ENCODE data around the gene PLEKHA1. TPM values are rescaled to one million over a fixed set of nuclear protein-coding genes. Genes with fewer than 3 reads are reported as not detected.

PLEKHA1 gene
- total and polyA plus RNA-seq, 2 of the 13 experiments (the other 11 are each of a cell fraction or from before 2014, with no cell fraction given): 32.2 to 53.3 TPM

GRCh38 chr10:122331615-122332446 is 42.7 kb upstream of the PLEKHA1 start (continued):
- peak; percentile 38; the same call in 1 of the 2 replicates for TF ChIP-seq SKIL (CRISPR knock-in tag; IDR thresholded peaks at IDR 0.05; ENCODE audit: borderline replicate concordance)
- peak; percentile 77 for TF ChIP-seq ARID5B (CRISPR knock-in tag; IDR thresholded peaks at IDR 0.05)
- no peak for TF ChIP-seq FLYWCH1 (CRISPR knock-in tag; IDR thresholded peaks at IDR 0.05)
- TF ChIP-seq SMAD9 (CRISPR knock-in tag; IDR thresholded peaks at IDR 0.05): no peak
- TF ChIP-seq RARG (CRISPR knock-in tag; IDR thresholded peaks at IDR 0.05; ENCODE audit: low read depth): no peak
- no peak for TF ChIP-seq SRSF9 (IDR thresholded peaks at IDR 0.05; ENCODE audit: borderline replicate concordance, insufficient read depth, low read depth, low read length, poor library complexity, severe bottlenecking)
- TF ChIP-seq KLF13 (CRISPR knock-in tag; IDR thresholded peaks at IDR 0.05): no peak
- TF ChIP-seq FOXP1 (IDR thresholded peaks at IDR 0.05): no peak
- peak; percentile 24; the same call in 1 of the 2 replicates for TF ChIP-seq FOXP1 (CRISPR knock-in tag; IDR thresholded peaks at IDR 0.05)
- no peak for TF ChIP-seq ZNF432 (CRISPR knock-in tag; IDR thresholded peaks at IDR 0.05; ENCODE audit: borderline replicate concordance)
- TF ChIP-seq, protein P1, sequence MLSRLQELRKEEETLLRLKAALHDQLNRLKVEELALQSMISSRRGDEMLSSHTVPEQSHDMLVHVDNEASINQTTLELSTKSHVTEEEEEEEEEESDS (CRISPR knock-in tag; IDR thresholded peaks at IDR 0.05; ENCODE audit: borderline replicate concordance): no peak
- TF ChIP-seq RBM22 (optimal IDR thresholded peaks at IDR 0.05; ENCODE audit: low read length): no peak
- no peak for TF ChIP-seq ZNF530 (CRISPR knock-in tag; IDR thresholded peaks at IDR 0.05; ENCODE audit: low read depth)
- no peak for TF ChIP-seq MYPOP (CRISPR knock-in tag; IDR thresholded peaks at IDR 0.05)
- TF ChIP-seq ZNF30 (CRISPR knock-in tag; IDR thresholded peaks at IDR 0.05): no peak
- no peak for TF ChIP-seq TEAD2 (CRISPR knock-in tag; IDR thresholded peaks at IDR 0.05)
- TF ChIP-seq CBFB (CRISPR knock-in tag; IDR thresholded peaks at IDR 0.05): no peak
- no peak for TF ChIP-seq HNF4A (CRISPR knock-in tag; IDR thresholded peaks at IDR 0.05)
- TF ChIP-seq SRSF4 (IDR thresholded peaks at IDR 0.05; ENCODE audit: low read depth, low read length, poor library complexity, severe bottlenecking): no peak
- no peak; the same call in 1 of the 2 replicates for TF ChIP-seq NRL (CRISPR knock-in tag; IDR thresholded peaks at IDR 0.05; ENCODE audit: borderline replicate concordance)
- no peak for TF ChIP-seq ZNF816 (CRISPR knock-in tag; IDR thresholded peaks at IDR 0.05; ENCODE audit: borderline replicate concordance)
- TF ChIP-seq ZNF749 (CRISPR knock-in tag; IDR thresholded peaks at IDR 0.05; ENCODE audit: borderline replicate concordance): 0 out of 2 replicates have a peak, but pooled peaks have one; percentile 25
- no peak for TF ChIP-seq HNRNPL (IDR thresholded peaks at IDR 0.05; ENCODE audit: low read depth, low read length)
